GM23338 (cell line): Measurements from ENCODE around the gene ADIPOR2. TPM values are rescaled to one million over a fixed set of nuclear protein-coding genes. Genes with fewer than 3 reads are reported as not detected.

Experiments used
- ATAC-seq: fragments of 200-7000 bp; cut with Tn5 transposase; 3 replicates; pipeline ENCODE4 v1.9.1; 2020
- DNase-seq: peaks from one replicate; pipeline ENCODE4 v3.0.0-alpha.2; 2015; ENCODE audit warnings: low spot score
- H2AFZ ChIP-seq: fragments of 200-600 bp; sonication (generic); 2 replicates; pipeline ENCODE4 v1.8.0; 2016; ENCODE audit warnings: antibody characterized with exemption, mild to moderate bottlenecking, moderate library complexity
- H3F3A ChIP-seq: fragments of 200-600 bp; sonication (generic); replicated peaks from 2 replicates; pipeline ENCODE4 v1.8.0; 2017; ENCODE audit warnings: antibody characterized with exemption, mixed run types, low read depth
- H3K27ac ChIP-seq: fragments of 200-600 bp; sonication (generic); 2 replicates; pipeline ENCODE4 v1.6.1; 2016; ENCODE audit warnings: low read depth
- H3K27me3 ChIP-seq: fragments of 200-600 bp; sonication (generic); 2 replicates; pipeline ENCODE4 v1.8.0; 2016; ENCODE audit warnings: mild to moderate bottlenecking, mixed run types, moderate library complexity; ENCODE audit not compliant: insufficient read depth
- H3K36me3 ChIP-seq: fragments of 200-600 bp; sonication (generic); 2 replicates; pipeline ENCODE4 v1.8.0; 2016; ENCODE audit warnings: mild to moderate bottlenecking; ENCODE audit not compliant: insufficient read depth
- H3K4me1 ChIP-seq: fragments of 200-600 bp; sonication (generic); 2 replicates; pipeline ENCODE4 v1.8.0; 2016; ENCODE audit warnings: mild to moderate bottlenecking, moderate library complexity; ENCODE audit not compliant: insufficient read depth
- H3K4me2 ChIP-seq: fragments of 200-600 bp; sonication (generic); 2 replicates; pipeline ENCODE4 v1.7.1; 2017; ENCODE audit warnings: mixed run types
- H3K4me3 ChIP-seq: fragments of 200-600 bp; sonication (generic); 2 replicates; pipeline ENCODE4 v1.6.1; 2016; ENCODE audit warnings: mixed run types
- H3K79me2 ChIP-seq: fragments of 200-600 bp; sonication (generic); replicated peaks from 2 replicates; pipeline ENCODE4 v1.8.0; 2017; ENCODE audit warnings: mild to moderate bottlenecking; ENCODE audit not compliant: insufficient read depth
- H3K9me2 ChIP-seq: fragments of 200-600 bp; sonication (generic); 2 replicates; pipeline ENCODE4 v1.8.0; 2017; ENCODE audit not compliant: insufficient read depth
- H4K20me1 ChIP-seq: fragments of 200-600 bp; sonication (generic); replicated peaks from 2 replicates; pipeline ENCODE4 v1.8.0; 2017; ENCODE audit warnings: mild to moderate bottlenecking; ENCODE audit not compliant: insufficient read depth
- H3K27ac Mint-ChIP-seq: 2 replicates; pipeline ENCODE4 v1.8.0; 2020; ENCODE audit warnings: inconsistent platforms, mild to moderate bottlenecking, moderate library complexity, mixed read lengths
- H3K27me3 Mint-ChIP-seq: 3 replicates; pipeline ENCODE4 v1.8.0; 2022; ENCODE audit warnings: low read depth, mild to moderate bottlenecking, moderate library complexity, mixed read lengths, inconsistent platforms; ENCODE audit not compliant: insufficient read depth, poor library complexity
- H3K36me3 Mint-ChIP-seq: 3 replicates; pipeline ENCODE4 v1.8.0; 2021; ENCODE audit warnings: low read depth, mild to moderate bottlenecking, inconsistent platforms, moderate library complexity, mixed read lengths
- H3K4me1 Mint-ChIP-seq: 3 replicates; pipeline ENCODE4 v1.8.0; 2020; ENCODE audit warnings: mild to moderate bottlenecking, inconsistent platforms, mixed read lengths
- H3K4me3 Mint-ChIP-seq: 3 replicates; pipeline ENCODE4 v1.8.0; 2021; ENCODE audit warnings: moderate library complexity, mild to moderate bottlenecking, inconsistent platforms, mixed read lengths
- H3K9me3 Mint-ChIP-seq: 3 replicates; pipeline ENCODE4 v1.8.0; 2020; ENCODE audit warnings: moderate library complexity, mild to moderate bottlenecking, inconsistent platforms, mixed read lengths
- CREB1 ChIP-seq: fragments of 250-450 bp; sonication (Bioruptor Pico); IDR thresholded peaks from 2 replicates; pipeline ENCODE4 v1.5.0; 2020; ENCODE audit warnings: low read depth, mild to moderate bottlenecking, moderate library complexity
- CTCF ChIP-seq, 2 experiments: fragments of 200-600 bp in 1 of 2; sonication (generic) in 1 of 2; conservative IDR thresholded peaks; 2 replicates each; pipeline versions ENCODE4 v1.5.1 to v1.6.1; 2016 to 2017; ENCODE audit warnings: antibody characterized with exemption in 2 of 2, low read depth in 2 of 2, mild to moderate bottlenecking in 2 of 2, moderate library complexity in 1 of 2
- ETS1 ChIP-seq: IDR thresholded peaks from 2 replicates; pipeline ENCODE4 v1.6.1; 2016; ENCODE audit warnings: antibody characterized with exemption
- EZH2 ChIP-seq: fragments of 200-600 bp; sonication (generic); IDR thresholded peaks from one replicate; pipeline ENCODE4 v1.8.0; 2017; ENCODE audit warnings: antibody characterized with exemption, mild to moderate bottlenecking, low read depth; ENCODE audit not compliant: unreplicated experiment
- EZH2phosphoT487 ChIP-seq: fragments of 200-600 bp; sonication (generic); IDR thresholded peaks from one replicate; pipeline ENCODE4 v1.8.1; 2018; ENCODE audit warnings: antibody characterized with exemption; ENCODE audit not compliant: unreplicated experiment
- JUNB ChIP-seq: IDR thresholded peaks from one replicate; pipeline ENCODE4 v1.6.1; 2016; ENCODE audit warnings: antibody characterized with exemption; ENCODE audit not compliant: unreplicated experiment
- POLR2AphosphoS5 ChIP-seq: IDR thresholded peaks from 2 replicates; pipeline ENCODE4 v1.6.1; 2016; ENCODE audit warnings: antibody characterized with exemption, low read depth
- REST ChIP-seq: IDR thresholded peaks from one replicate; pipeline ENCODE4 v1.6.1; 2018; ENCODE audit warnings: antibody characterized with exemption; ENCODE audit not compliant: unreplicated experiment
- STAT1 ChIP-seq: IDR thresholded peaks from one replicate; pipeline ENCODE4 v1.6.1; 2016; ENCODE audit warnings: antibody characterized with exemption; ENCODE audit not compliant: unreplicated experiment
- ZNF114 ChIP-seq: fragments of 250-450 bp; sonication (Bioruptor Pico); IDR thresholded peaks from 2 replicates; pipeline ENCODE4 v1.5.0; 2020; ENCODE audit warnings: mild to moderate bottlenecking, moderate library complexity
- ZNF331 ChIP-seq: fragments of 250-450 bp; sonication (Bioruptor Pico); IDR thresholded peaks from 2 replicates; pipeline ENCODE4 v1.5.0; 2020; ENCODE audit warnings: low read depth, mild to moderate bottlenecking, moderate library complexity
- polyA plus RNA-seq: library from polyadenylated mRNA; unstranded; fragments of >200 nt; fragmentation: Nextera tagmentation; extraction: Ambion mirVana; gene quantifications from 2 replicates; pipeline ENCODE4 v1.2.1, GENCODE V29; 2016
- total RNA-seq: library from RNA; depleted of rRNA; stranded (reverse); fragments of >200 nt; shearing (Covaris generic); gene quantifications from 2 replicates; pipeline ENCODE4 v1.2.3, GENCODE V29; 2014

Gene ADIPOR2
- total and polyA plus RNA-seq, 2 experiments from 2014 or later, result 11.7 to 36.2 TPM

- Mint-ChIP-seq H3K36me3 (no peaks in the 10 kb centered on the region), H3K27me3 (no peaks in the 10 kb centered on the region), H3K27ac (no peak overlapping the region), H3K4me3 (no peak overlapping the region), H3K4me1 (peaks cover 16% of the 10 kb centered on the region; the same call in 2 of the 3 replicates), H3K9me3 (no peaks in the 10 kb centered on the region)
- Histone ChIP-seq H3K27ac (no peak overlapping the region), H3K79me2 (peaks cover 88% of the 10 kb centered on the region), H3K4me2 (no peak overlapping the region), H3K9me2 (no peaks in the 10 kb centered on the region), H3K36me3 (no peaks in the 10 kb centered on the region), H3K4me3 (no peak overlapping the region), H3F3A (no peaks in the 10 kb centered on the region), H4K20me1 (peaks cover 17% of the 10 kb centered on the region), H2AFZ (no peak overlapping the region), H3K27me3 (no peaks in the 10 kb centered on the region), H3K4me1 (peaks cover 4% of the 10 kb centered on the region; the same call in 1 of the 2 replicates)
- ATAC-seq (no peak), DNase-seq (no peak)
- TF ChIP-seq JUNB (no peak), REST (no peak), EZH2phosphoT487 (no peak), ZNF114 (CRISPR knock-in tag) (no peak), ETS1 (no peak), EZH2 (no peak), STAT1 (no peak), CREB1 (no peak), ZNF331 (CRISPR knock-in tag) (no peak), CTCF (conservative IDR thresholded peaks at IDR 0.05; ENCODE audit: low read depth in 2 of 2) (no peak), POLR2AphosphoS5 (no peak)
Observed at GRCh38 chr12:1766110-1766509, 75.2 kb downstream of the ADIPOR2 start.
